ENCODE data around the gene STARD3.

The STARD3 gene

DNA sequence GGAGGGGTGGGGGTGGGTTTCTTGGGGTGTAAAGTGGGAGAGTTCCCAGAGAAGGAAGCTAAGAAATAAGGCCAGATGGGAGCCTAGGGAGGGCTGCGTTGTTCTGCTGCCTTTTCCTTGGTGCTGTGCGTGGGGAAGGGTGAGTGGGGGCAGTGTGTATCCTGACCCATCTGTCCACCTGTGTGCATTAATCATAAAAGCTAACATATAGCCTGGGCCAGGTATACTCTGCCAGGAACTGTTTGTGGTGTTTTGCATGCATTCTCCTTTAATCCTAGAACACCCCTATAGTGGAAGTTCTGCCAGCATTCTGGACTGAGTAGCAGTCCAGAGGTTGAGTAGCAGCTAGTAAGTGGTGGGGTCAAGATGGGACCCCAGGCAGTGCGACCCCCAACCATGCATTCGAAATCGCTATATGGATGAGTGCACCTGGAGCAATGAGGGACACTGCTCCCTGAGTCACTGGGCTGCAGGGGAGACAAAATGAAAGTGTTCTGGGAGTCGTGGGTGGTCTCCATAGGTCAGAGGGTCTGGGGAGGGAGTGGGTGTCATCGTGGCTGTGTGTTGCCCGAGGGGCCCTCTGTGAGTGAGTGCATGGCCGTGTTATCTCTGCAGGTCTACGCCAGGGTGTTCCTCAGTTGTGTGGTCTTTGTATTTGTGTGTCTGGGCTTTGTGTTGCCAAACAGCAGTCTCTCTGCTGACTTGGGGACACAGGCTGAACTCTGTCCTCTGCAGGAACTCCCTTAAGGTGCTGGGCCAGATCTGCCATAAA lies 64.3 kb downstream of the STARD3 start:
- Histone ChIP-seq H3K9me3 (replicated peaks; ENCODE audit: low read length) (no peaks in the 10 kb centered on the region), H3K4me2 (ENCODE audit: low read length) (peak overlapping the region; percentile 99), H3K27me3 (ENCODE audit: control insufficient read depth, insufficient read depth, low read length) (no peaks in the 10 kb centered on the region), H3K9ac (ENCODE audit: low read depth, low read length) (peak overlapping the region; percentile 89), H3K36me3 (ENCODE audit: insufficient read depth, low read length) (peaks cover 5% of the 10 kb centered on the region), H3K4me1 (ENCODE audit: control insufficient read depth, insufficient read depth, low read length) (peaks cover 25% of the 10 kb centered on the region), H3K4me3 (ENCODE audit: low read length) (peak overlapping the region; percentile 91)

DNA sequence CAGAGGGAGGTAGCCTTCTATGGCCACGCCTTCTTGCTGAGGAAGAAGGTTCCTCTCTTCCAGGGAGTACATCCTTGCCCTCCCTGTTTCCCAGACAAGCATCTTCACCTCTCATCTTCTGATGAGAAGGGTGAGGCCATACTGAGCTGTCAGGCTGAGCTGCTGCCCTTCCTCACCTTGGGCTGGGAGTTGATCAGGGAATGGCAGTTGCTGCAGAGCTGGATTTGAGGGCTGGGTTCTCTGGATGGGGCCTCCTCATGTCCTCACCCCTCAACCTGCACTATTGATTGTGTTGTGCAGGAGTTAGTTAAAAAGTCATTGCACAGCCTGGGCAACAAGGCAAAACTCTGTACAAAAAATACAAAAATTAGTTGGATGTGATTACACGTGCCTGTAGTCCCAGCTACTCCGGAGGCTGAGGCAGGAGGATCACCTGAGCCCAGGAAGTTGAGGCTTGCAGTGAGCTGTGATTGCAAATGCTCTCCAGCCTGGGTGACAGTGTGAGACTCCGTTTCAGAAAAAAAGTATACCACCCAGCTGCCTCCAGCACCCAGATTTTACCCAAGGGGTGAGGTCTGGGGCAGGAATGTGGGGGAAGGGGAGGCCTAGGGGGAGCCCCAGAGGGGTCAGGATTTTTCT lies 65.0 kb downstream of the STARD3 start:
- no peaks in the 10 kb centered on the region for H3K9me3 ChIP-seq (replicated peaks; ENCODE audit: low read length)
- peak overlapping the region; percentile 99 for H3K4me2 ChIP-seq (ENCODE audit: low read length)
- H3K27me3 ChIP-seq (ENCODE audit: control insufficient read depth, insufficient read depth, low read length) = no peaks in the 10 kb centered on the region
- peak overlapping the region; percentile 91 for H3K4me3 ChIP-seq (ENCODE audit: low read length)
- peaks cover 27% of the 10 kb centered on the region for H3K4me1 ChIP-seq (ENCODE audit: control insufficient read depth, insufficient read depth, low read length)
- H3K36me3 ChIP-seq (ENCODE audit: insufficient read depth, low read length) = peaks cover 6% of the 10 kb centered on the region
- no peak overlapping the region for H3K9ac ChIP-seq (ENCODE audit: low read depth, low read length)

DNA sequence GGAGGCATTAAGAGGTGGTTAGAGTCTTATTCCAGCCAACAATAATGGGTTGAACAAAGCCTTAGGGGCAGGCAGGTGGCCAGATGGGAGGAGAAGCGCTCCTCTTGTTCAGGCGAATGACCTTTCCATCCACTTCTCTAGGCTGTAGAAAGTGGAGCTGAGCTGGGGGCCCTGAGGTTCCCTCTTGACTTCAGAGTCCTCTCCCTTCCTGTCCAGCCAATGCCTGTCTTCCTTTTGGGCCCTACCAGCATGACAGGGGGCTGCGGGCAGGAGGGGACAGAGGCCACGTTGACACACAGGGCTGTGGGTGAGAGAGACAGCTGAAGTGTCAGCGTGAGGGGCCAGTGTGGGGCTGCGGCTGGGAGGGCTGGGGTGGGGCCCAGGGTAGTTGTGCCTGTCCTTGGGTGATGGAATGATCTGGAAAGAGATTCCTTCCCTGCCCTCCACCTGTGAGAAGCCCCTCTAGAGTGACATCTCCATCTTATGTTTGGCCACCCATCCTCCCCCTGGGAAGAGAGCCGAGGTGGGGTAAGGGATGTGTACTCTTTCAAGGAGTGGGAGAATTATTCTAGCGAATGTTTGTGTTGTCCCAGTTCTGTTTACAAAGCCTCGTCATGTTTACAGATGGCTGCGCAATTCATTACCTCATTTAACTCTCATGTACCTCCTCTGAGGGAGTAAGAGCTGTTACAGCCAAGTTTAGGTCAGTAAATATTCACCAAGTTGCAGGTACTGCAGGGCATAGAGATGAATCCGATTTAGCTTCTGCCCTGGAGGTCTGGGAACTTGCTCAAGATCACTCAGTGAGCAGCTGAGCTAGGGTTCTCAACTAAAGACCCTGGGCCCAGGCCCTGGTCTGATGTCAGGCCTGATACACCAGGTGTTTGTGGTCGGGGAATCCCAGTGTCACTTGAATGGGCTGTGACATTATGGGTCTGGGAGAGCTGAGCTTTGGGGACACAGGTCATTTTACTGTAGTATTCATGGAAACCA lies 66.3 kb downstream of the STARD3 start:
- Histone ChIP-seq H3K36me3 (ENCODE audit: insufficient read depth, low read length) (peaks cover 14% of the 10 kb centered on the region), H3K4me3 (ENCODE audit: low read length) (no peak overlapping the region), H3K4me2 (ENCODE audit: low read length) (no peak overlapping the region), H3K27me3 (ENCODE audit: control insufficient read depth, insufficient read depth, low read length) (no peaks in the 10 kb centered on the region), H3K9ac (ENCODE audit: low read depth, low read length) (no peak overlapping the region), H3K9me3 (replicated peaks; ENCODE audit: low read length) (no peaks in the 10 kb centered on the region), H3K4me1 (ENCODE audit: control insufficient read depth, insufficient read depth, low read length) (peaks cover 27% of the 10 kb centered on the region)

DNA sequence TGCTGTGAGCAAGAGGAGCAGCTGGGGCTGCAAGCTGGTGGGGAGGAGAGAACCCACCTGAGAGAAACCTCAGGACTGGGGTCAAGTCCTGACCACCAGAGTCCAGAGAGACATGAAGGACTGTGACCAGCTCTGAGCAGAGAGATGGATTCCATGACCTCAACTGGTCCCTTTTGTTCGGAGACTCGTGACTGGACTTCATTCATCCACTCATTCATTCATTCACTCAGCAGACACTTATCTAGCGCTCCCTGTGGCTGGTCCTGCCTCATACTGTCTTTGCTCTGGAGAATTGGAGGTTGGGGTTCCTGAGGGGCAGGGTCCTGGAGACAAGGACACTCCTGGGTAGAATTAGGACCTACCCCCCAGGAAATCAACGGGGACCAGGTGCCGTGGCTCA lies 67.0 kb downstream of the STARD3 start:
- Histone ChIP-seq H3K9me3 (replicated peaks; ENCODE audit: low read length) (no peaks in the 10 kb centered on the region), H3K4me1 (ENCODE audit: control insufficient read depth, insufficient read depth, low read length) (peaks cover 27% of the 10 kb centered on the region)

DNA sequence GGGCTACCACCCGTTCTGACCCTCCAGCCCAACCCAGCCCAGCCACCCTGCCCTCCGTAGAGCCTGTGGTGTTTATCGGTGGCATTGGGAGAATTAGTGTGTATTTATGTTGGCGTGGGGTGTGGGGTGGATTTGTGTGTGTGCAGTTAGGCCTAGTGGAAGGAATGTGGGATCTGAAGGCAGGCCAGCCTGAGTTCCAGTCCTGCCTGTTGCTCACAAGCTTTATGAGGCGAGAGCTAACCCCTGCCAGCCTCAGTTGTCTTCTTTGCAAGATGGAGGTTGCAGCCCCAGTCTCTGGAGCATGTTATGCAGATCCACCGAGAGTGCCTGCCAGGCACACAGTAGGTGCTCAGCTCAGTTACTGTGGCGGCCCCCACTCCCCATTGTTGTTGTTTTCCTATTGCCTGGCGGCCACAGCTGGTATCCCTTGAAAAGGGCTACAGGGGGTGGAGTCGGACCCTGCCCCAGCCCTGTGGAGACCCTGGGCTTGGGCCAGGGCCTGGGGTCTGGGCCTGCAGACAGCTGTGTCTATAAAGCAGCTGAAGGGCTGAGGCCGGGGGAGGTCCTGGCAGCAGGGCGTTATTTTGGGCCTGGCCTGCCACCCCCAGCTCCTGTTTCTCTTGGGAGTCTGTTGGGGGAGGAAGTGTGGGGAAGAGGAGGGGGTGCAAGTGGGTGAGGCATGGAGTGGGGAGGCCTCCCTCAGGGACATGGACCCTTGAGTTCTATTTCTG lies 68.0 kb downstream of the STARD3 start:
- Histone ChIP-seq H3K4me2 (ENCODE audit: low read length) (no peak overlapping the region), H3K27me3 (ENCODE audit: control insufficient read depth, insufficient read depth, low read length) (no peaks in the 10 kb centered on the region), H3K9me3 (replicated peaks; ENCODE audit: low read length) (no peaks in the 10 kb centered on the region), H3K4me1 (ENCODE audit: control insufficient read depth, insufficient read depth, low read length) (peaks cover 23% of the 10 kb centered on the region), H3K4me3 (ENCODE audit: low read length) (no peak overlapping the region), H3K9ac (ENCODE audit: low read depth, low read length) (no peak overlapping the region), H3K36me3 (ENCODE audit: insufficient read depth, low read length) (peaks cover 31% of the 10 kb centered on the region)

More for the DNA sequence above, 67.0 kb downstream of the STARD3 start:
- H3K4me2 ChIP-seq (ENCODE audit: low read length) = no peak overlapping the region
- no peak overlapping the region for H3K9ac ChIP-seq (ENCODE audit: low read depth, low read length)
- H3K36me3 ChIP-seq (ENCODE audit: insufficient read depth, low read length) = peaks cover 21% of the 10 kb centered on the region
- no peaks in the 10 kb centered on the region for H3K27me3 ChIP-seq (ENCODE audit: control insufficient read depth, insufficient read depth, low read length)
- no peak overlapping the region for H3K4me3 ChIP-seq (ENCODE audit: low read length)

DNA sequence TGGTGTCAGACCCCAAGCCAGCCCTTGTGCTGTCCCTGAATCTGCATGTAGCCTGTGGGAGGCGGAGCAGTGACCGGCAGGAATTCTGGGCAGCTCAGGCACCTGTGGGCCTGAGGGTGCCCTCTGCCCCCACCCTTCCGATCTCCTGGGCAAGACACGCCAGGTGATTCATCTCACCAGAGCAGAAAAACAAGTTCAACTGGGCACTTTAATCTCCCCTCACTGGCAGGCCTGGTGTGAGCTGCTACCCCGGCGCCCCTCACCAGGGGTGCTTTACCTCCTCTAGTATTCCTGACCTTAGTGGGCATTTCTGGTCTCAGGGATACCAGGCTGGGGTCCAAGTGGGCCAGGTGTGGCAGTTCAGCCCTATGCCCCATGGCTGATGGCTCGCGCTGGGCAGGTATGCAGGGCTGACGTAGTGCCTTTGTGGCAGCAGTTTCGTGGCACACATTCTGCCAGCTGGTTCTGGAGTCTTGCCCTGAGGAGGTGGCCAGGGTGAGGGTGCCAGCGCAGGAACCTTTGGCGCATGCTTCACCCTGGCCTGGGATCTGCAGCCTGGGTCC lies 68.9 kb downstream of the STARD3 start:
- Histone ChIP-seq H3K4me1 (ENCODE audit: control insufficient read depth, insufficient read depth, low read length) (peaks cover 23% of the 10 kb centered on the region), H3K36me3 (ENCODE audit: insufficient read depth, low read length) (peaks cover 39% of the 10 kb centered on the region), H3K27me3 (ENCODE audit: control insufficient read depth, insufficient read depth, low read length) (no peaks in the 10 kb centered on the region), H3K4me3 (ENCODE audit: low read length) (no peak overlapping the region), H3K9me3 (replicated peaks; ENCODE audit: low read length) (no peaks in the 10 kb centered on the region), H3K4me2 (ENCODE audit: low read length) (no peak overlapping the region), H3K9ac (ENCODE audit: low read depth, low read length) (no peak overlapping the region)

DNA sequence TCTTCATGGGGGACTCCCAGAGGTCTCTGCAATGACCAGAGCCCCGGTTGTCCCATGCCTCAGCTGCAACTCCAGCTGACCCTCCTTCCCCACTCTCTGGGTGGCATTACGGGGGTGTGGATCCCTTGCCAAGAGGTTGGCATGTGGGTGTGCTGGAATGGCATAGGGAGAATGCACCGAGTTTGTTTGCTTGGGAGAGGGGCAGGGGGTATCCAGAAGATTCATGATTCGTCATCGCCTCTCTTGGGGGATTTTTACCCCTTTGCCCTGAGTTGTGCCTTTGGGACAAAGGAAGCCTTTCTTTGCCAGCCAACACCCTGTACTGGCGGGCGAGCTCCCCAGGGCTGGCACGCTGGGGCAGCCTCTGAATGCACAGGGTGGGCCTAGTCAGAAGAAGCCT lies 69.4 kb downstream of the STARD3 start:
- no peak overlapping the region for H3K4me2 ChIP-seq (ENCODE audit: low read length)
- no peaks in the 10 kb centered on the region for H3K27me3 ChIP-seq (ENCODE audit: control insufficient read depth, insufficient read depth, low read length)
- H3K4me3 ChIP-seq (ENCODE audit: low read length) = no peak overlapping the region
- H3K4me1 ChIP-seq (ENCODE audit: control insufficient read depth, insufficient read depth, low read length) = peaks cover 19% of the 10 kb centered on the region
- no peaks in the 10 kb centered on the region for H3K9me3 ChIP-seq (replicated peaks; ENCODE audit: low read length)
- peaks cover 42% of the 10 kb centered on the region for H3K36me3 ChIP-seq (ENCODE audit: insufficient read depth, low read length)
- no peak overlapping the region for H3K9ac ChIP-seq (ENCODE audit: low read depth, low read length)

DNA sequence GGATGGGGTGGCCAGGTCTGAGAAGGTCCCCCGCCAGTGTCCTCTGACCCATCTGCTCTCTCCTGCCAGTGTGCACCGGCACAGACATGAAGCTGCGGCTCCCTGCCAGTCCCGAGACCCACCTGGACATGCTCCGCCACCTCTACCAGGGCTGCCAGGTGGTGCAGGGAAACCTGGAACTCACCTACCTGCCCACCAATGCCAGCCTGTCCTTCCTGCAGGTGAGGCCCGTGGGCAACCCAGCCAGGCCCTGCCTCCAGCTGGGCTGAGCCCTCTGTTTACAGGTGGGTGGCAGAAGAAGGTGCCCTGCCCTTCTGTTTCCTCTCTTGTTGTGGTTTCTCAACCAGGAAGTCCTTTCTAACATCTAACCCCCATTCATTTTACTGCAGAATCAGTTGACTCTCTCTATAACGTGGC lies 70.0 kb downstream of the STARD3 start:
- Histone ChIP-seq H3K27me3 (ENCODE audit: control insufficient read depth, insufficient read depth, low read length) (no peaks in the 10 kb centered on the region), H3K4me2 (ENCODE audit: low read length) (no peak overlapping the region), H3K36me3 (ENCODE audit: insufficient read depth, low read length) (peaks cover 48% of the 10 kb centered on the region), H3K9me3 (replicated peaks; ENCODE audit: low read length) (no peaks in the 10 kb centered on the region), H3K4me1 (ENCODE audit: control insufficient read depth, insufficient read depth, low read length) (peaks cover 14% of the 10 kb centered on the region), H3K9ac (ENCODE audit: low read depth, low read length) (no peak overlapping the region), H3K4me3 (ENCODE audit: low read length) (no peak overlapping the region)

DNA sequence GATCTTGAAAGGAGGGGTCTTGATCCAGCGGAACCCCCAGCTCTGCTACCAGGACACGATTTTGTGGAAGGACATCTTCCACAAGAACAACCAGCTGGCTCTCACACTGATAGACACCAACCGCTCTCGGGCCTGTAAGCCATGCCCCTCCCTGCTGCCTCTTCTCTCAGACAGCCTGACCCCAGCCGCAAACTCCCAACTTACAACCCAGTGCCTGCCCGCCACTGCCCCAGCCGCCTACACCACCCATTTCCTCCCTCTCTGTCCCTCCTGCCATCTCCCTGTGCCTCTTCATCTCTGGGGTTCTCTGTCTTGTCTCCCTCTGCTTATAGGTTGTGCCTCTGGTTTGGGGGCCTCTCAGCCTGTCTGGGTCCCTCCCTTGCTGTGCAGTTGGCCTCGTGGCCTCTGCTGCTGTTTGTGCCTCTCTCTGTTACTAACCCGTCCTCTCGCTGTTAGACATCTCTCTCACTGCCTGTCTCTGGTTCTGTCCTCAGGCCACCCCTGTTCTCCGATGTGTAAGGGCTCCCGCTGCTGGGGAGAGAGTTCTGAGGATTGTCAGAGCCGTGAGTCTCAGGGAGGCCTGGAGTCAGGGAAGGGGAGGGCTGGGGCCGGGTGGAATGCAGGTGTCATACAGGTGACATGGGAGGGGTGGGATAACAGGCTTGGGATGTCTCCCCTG lies 72.5 kb downstream of the STARD3 start:
- Histone ChIP-seq H3K9me3 (replicated peaks; ENCODE audit: low read length) (no peaks in the 10 kb centered on the region), H3K4me1 (ENCODE audit: control insufficient read depth, insufficient read depth, low read length) (peaks cover 14% of the 10 kb centered on the region), H3K4me3 (ENCODE audit: low read length) (no peak overlapping the region), H3K27me3 (ENCODE audit: control insufficient read depth, insufficient read depth, low read length) (no peaks in the 10 kb centered on the region), H3K36me3 (ENCODE audit: insufficient read depth, low read length) (peaks cover 47% of the 10 kb centered on the region), H3K9ac (ENCODE audit: low read depth, low read length) (no peak overlapping the region), H3K4me2 (ENCODE audit: low read length) (no peak overlapping the region)

All from skeletal muscle satellite cell (primary cell).